OCI-LY3 (cell line): ENCODE measurements around the gene HOXA9.

Source experiments
- H2AFZ ChIP-seq: fragments of 200-600, 300-600 bp; shearing (Covaris generic); 2 replicates; pipeline ENCODE4 v1.6.0; 2014; ENCODE audit warnings: antibody characterized with exemption, low read depth, low read length
- H3K27ac ChIP-seq: fragments of 200-600, 300-600 bp; sonication (generic); 2 replicates; pipeline ENCODE4 v1.5.1; 2014; ENCODE audit warnings: mild to moderate bottlenecking, low read length, moderate library complexity, mixed read lengths
- H3K27me3 ChIP-seq: fragments of 200-600, 300-600 bp; sonication (generic); 2 replicates; pipeline ENCODE4 v1.6.1; 2014; ENCODE audit warnings: low read depth, low read length, mixed read lengths
- H3K36me3 ChIP-seq: fragments of 200-600, 300-600 bp; sonication (generic); replicated peaks from 2 replicates; pipeline ENCODE3; 2014; ENCODE audit warnings: low read depth, low read length, mixed read lengths
- H3K4me1 ChIP-seq: fragments of 300-600, 200-600 bp; sonication (generic); 2 replicates; pipeline ENCODE4 v1.6.1; 2014; ENCODE audit warnings: low read length, mixed read lengths
- H3K4me2 ChIP-seq: fragments of 200-600, 300-600 bp; sonication (generic); 2 replicates; pipeline ENCODE4 v1.6.1; 2014; ENCODE audit warnings: low read length, mixed read lengths
- H3K4me3 ChIP-seq: fragments of 300-600, 200-600 bp; sonication (generic); 2 replicates; pipeline ENCODE4 v1.5.1; 2014; ENCODE audit warnings: antibody characterized with exemption, mild to moderate bottlenecking, low read length, moderate library complexity
- H3K79me2 ChIP-seq: fragments of 300-600, 200-600 bp; shearing (Covaris generic); 2 replicates; pipeline ENCODE4 v1.6.1; 2014; ENCODE audit warnings: mild to moderate bottlenecking, low read length, mixed read lengths
- H3K9ac ChIP-seq: fragments of 300-600, 200-600 bp; shearing (Covaris generic); 2 replicates; pipeline ENCODE4 v1.6.0; 2014; ENCODE audit warnings: mild to moderate bottlenecking, low read length, moderate library complexity
- H3K9me3 ChIP-seq: fragments of 200-600, 300-600 bp; shearing (Covaris generic); 2 replicates; pipeline ENCODE4 v1.6.1; 2014; ENCODE audit warnings: low read length, mixed read lengths; ENCODE audit not compliant: insufficient read depth
- H4K20me1 ChIP-seq: fragments of 200-600, 300-600 bp; sonication (generic); 2 replicates; pipeline ENCODE4 v1.6.1; 2016; ENCODE audit warnings: low read length, mixed read lengths; ENCODE audit not compliant: insufficient read depth
- EZH2phosphoT487 ChIP-seq: fragments of 200-600 bp; shearing (Covaris generic); IDR thresholded peaks from 2 replicates; pipeline ENCODE4 v1.6.1; 2018; ENCODE audit warnings: antibody characterized with exemption, mixed run types, low read depth
- TF ChIP-seq, protein P1 (sequence below): fragments of 200-600, 300-600 bp; sonication (generic); IDR thresholded peaks from 2 replicates; pipeline ENCODE4 v1.5.1; 2014; ENCODE audit warnings: antibody characterized with exemption, low read length, low read depth

HOXA9 gene

DNA sequence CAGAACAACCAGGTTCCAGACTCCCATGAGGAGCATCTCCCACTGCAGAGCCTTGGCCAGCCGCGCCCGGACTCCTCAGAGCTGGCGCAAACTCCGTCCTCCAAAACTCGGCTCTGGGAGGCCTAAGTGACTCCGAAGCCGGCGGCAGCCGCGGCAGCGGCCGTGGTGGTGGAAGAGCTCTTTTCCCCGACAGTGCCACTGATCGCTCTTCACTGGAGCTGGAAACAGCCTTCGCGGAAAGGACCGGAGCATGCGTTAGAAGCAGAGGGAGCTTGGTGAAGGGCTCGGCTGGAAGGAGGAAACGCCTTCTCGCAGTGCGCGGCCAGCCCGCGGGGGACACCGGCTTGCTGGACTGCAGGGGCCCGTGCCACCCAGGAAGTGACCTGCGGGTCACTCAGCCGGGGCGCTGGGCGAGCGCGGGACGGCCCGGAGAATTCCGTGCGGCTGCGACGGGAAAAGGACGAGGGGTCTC, 39.5 kb upstream of the HOXA9 start:
- Histone ChIP-seq H3K27me3 (no peaks in the 10 kb centered on the region), H3K9ac (no peak overlapping the region), H3K4me2 (no peak overlapping the region), H3K79me2 (no peaks in the 10 kb centered on the region), H3K36me3 (no peaks in the 10 kb centered on the region), H3K4me1 (peaks cover 14% of the 10 kb centered on the region), H3K27ac (no peak overlapping the region), H3K4me3 (no peak overlapping the region), H3K9me3 (no peaks in the 10 kb centered on the region), H2AFZ (no peak overlapping the region), H4K20me1 (no peaks in the 10 kb centered on the region)
- no peak for TF ChIP-seq EZH2phosphoT487
- TF ChIP-seq, protein P1, sequence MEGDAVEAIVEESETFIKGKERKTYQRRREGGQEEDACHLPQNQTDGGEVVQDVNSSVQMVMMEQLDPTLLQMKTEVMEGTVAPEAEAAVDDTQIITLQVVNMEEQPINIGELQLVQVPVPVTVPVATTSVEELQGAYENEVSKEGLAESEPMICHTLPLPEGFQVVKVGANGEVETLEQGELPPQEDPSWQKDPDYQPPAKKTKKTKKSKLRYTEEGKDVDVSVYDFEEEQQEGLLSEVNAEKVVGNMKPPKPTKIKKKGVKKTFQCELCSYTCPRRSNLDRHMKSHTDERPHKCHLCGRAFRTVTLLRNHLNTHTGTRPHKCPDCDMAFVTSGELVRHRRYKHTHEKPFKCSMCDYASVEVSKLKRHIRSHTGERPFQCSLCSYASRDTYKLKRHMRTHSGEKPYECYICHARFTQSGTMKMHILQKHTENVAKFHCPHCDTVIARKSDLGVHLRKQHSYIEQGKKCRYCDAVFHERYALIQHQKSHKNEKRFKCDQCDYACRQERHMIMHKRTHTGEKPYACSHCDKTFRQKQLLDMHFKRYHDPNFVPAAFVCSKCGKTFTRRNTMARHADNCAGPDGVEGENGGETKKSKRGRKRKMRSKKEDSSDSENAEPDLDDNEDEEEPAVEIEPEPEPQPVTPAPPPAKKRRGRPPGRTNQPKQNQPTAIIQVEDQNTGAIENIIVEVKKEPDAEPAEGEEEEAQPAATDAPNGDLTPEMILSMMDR, result no peak

DNA sequence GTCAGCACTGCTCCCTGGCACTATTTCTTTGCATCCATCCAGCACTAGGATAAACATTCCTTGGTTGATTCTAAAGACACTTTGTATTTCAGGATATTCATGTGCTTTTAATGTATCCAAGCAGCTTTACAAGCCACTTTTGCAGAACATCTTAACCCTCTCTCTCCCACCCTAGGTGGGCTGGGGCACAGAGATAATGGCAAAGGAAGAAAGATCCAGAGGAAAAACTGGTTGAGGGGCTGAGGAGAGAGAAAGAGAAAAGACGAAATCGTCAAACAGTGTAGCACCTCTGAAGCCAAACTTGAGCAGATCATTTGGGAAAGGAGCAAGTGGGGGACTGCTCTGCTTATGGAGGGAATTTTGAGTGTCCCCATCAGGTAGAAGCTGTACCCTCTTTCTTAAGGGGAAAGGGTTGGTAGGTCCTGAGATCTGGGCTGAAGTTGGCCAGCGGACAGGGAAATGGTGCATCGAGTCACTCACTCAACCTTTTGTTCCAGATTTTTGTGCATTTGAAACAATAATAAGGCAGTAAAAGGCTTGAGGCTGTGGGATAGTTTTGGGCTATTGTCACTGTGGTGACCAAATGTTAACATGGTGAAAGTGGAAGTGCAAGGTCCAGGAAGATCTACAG, 38.7 kb upstream of the HOXA9 start:
- Histone ChIP-seq H3K9ac (no peak overlapping the region), H3K27ac (no peak overlapping the region), H3K4me1 (peaks cover 14% of the 10 kb centered on the region), H3K4me2 (no peak overlapping the region), H3K79me2 (no peaks in the 10 kb centered on the region), H2AFZ (no peak overlapping the region), H3K9me3 (no peaks in the 10 kb centered on the region), H3K27me3 (no peaks in the 10 kb centered on the region), H3K4me3 (no peak overlapping the region), H4K20me1 (no peaks in the 10 kb centered on the region), H3K36me3 (no peaks in the 10 kb centered on the region)
- TF ChIP-seq, protein P1, result no peak
- no peak for TF ChIP-seq EZH2phosphoT487

DNA sequence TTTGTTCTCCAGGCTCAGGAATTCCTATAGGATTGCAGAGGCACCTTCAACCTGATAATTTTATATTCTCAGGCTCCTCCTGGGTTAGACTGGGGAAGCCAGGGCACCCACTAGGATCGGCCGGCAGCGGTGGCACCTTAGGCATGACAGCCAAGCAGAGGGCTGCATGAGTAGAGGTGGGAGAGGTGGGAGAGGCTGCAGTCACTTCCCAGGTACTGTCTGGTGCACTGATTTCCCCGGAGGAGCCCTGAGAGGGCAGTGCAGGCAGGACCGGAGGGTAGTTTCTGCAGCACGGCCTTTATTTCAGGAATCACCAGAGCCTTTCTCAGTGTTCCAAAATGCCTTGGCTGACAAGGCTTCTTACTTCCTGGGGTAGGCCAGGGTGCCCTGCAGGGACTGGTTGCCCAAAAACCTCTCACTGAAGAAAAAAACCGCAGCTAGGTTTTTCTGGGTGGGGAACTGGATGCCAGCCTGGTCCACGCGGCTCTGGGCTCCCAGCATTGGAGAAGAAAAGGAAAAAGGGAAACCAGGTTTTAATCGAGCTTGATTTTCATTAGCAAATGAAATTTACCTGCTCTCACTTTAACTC, 38.1 kb upstream of the HOXA9 start:
- TF ChIP-seq, protein P1, result no peak
- no peak for TF ChIP-seq EZH2phosphoT487
- H3K36me3 ChIP-seq, result no peaks in the 10 kb centered on the region
- H3K27me3 ChIP-seq, result no peaks in the 10 kb centered on the region
- no peaks in the 10 kb centered on the region for H3K9me3 ChIP-seq
- H3K4me1 ChIP-seq, result peaks cover 14% of the 10 kb centered on the region
- no peaks in the 10 kb centered on the region for H3K79me2 ChIP-seq
- H4K20me1 ChIP-seq, result no peaks in the 10 kb centered on the region
- no peak overlapping the region for H3K4me2 ChIP-seq
- H2AFZ ChIP-seq, result no peak overlapping the region
- no peak overlapping the region for H3K27ac ChIP-seq
- no peak overlapping the region for H3K4me3 ChIP-seq
- no peak overlapping the region for H3K9ac ChIP-seq

DNA sequence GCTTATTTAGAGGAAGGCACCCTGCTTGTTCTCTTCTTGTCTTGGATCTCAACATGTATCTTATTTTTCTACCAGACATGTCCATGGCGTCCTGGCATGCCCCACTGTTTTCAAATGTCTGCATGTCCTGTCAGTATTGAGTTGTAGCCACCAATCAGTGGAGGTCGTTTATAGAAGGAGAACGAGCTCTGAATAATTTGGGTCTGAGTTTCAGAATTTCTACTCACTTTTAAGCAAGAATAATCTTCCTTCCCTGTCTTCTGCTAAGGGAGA, 37.5 kb upstream of the HOXA9 start:
- H3K9me3 ChIP-seq, result no peaks in the 10 kb centered on the region
- H3K4me2 ChIP-seq, result no peak overlapping the region
- H2AFZ ChIP-seq, result no peak overlapping the region
- no peaks in the 10 kb centered on the region for H3K79me2 ChIP-seq
- peaks cover 14% of the 10 kb centered on the region for H3K4me1 ChIP-seq
- no peak overlapping the region for H3K4me3 ChIP-seq
- no peak overlapping the region for H3K9ac ChIP-seq
- no peak overlapping the region for H3K27ac ChIP-seq
- no peaks in the 10 kb centered on the region for H4K20me1 ChIP-seq
- no peaks in the 10 kb centered on the region for H3K27me3 ChIP-seq
- TF ChIP-seq, protein P1, result no peak
- no peak for TF ChIP-seq EZH2phosphoT487
- H3K36me3 ChIP-seq, result no peaks in the 10 kb centered on the region
